SK-N-SH (cell line): ENCODE results near the gene SLIT1.

Source experiments
- EP300 ChIP-seq, 2 experiments: IDR thresholded peaks; 2 replicates each; pipeline versions ENCODE4 v1.4.0 to v1.6.1; 2012; ENCODE audit warnings: borderline replicate concordance in 1 of 2, low read depth in 1 of 2, low read length in 1 of 2
- FOXJ3 ChIP-seq: sonication (generic); formaldehyde crosslinking; IDR thresholded peaks from 2 replicates; pipeline ENCODE4 v1.5.1; 2020; ENCODE audit warnings: mild to moderate bottlenecking, missing genetic modification reagents
- GATA2 ChIP-seq: sonication (generic); formaldehyde crosslinking; IDR thresholded peaks from 2 replicates; pipeline ENCODE4 v1.5.0; 2020; ENCODE audit warnings: mild to moderate bottlenecking, missing genetic modification reagents
- JUND ChIP-seq: IDR thresholded peaks from 2 replicates; pipeline ENCODE4 v1.4.0; 2012
- POLR2AphosphoS5 ChIP-seq: IDR thresholded peaks from 2 replicates; pipeline ENCODE4 v1.6.1; 2012; ENCODE audit warnings: low read depth, low read length
- RAD21 ChIP-seq: IDR thresholded peaks from 2 replicates; pipeline ENCODE4 v1.6.1; 2012; ENCODE audit warnings: mild to moderate bottlenecking, low read length
- TAF1 ChIP-seq: IDR thresholded peaks from 2 replicates; pipeline ENCODE4 v1.6.1; 2012; ENCODE audit warnings: low read depth, mild to moderate bottlenecking, low read length, moderate library complexity, borderline replicate concordance
- YY1 ChIP-seq: IDR thresholded peaks from 2 replicates; pipeline ENCODE4 v1.4.0; 2012; ENCODE audit warnings: low read depth, mild to moderate bottlenecking
- TF ChIP-seq, protein P1 (sequence below): fragments of 200-600 bp; sonication (generic); IDR thresholded peaks from 2 replicates; pipeline ENCODE4 v1.6.1; 2017; ENCODE audit warnings: antibody characterized with exemption, mild to moderate bottlenecking, moderate library complexity
- TF ChIP-seq, protein P2 (sequence below): IDR thresholded peaks from 2 replicates; pipeline ENCODE4 v1.4.0; 2012; ENCODE audit warnings: low read depth, borderline replicate concordance

DNA sequence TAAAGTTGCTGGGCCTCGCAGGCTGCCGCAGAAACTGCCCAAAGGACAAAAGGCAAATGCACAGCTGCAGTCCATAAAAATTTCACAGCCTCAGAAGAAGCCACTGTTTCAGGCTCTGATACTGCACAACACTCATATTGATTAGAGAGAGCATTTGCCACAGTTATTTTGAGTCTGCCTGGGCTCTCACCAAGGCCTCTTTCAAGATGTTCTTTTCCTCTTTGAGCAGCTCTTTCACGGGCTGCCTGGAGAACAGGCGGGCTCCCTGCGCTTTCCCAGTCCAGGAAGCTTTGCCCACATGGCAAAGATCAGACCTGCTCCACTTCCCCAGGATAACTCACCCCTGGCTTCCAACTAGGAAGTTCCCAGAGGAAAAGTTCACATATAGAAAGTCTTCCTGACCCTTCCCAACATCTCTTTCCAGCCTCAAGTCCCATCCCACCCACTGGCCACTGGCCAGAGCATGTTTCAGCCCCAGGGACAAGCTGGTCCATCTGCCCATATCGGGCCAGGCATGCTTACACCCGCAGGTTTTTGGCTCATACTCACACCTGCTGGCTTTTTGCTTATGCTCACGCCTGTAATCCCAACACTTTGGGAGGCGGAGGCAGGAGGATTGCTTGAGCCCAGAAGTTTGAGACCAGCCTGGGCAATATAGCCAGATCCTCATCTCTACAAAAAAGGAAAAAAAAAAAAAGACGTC lies 3.3 kb downstream of the SLIT1 start:
- TF ChIP-seq RAD21 = no peak
- TF ChIP-seq, protein P1, sequence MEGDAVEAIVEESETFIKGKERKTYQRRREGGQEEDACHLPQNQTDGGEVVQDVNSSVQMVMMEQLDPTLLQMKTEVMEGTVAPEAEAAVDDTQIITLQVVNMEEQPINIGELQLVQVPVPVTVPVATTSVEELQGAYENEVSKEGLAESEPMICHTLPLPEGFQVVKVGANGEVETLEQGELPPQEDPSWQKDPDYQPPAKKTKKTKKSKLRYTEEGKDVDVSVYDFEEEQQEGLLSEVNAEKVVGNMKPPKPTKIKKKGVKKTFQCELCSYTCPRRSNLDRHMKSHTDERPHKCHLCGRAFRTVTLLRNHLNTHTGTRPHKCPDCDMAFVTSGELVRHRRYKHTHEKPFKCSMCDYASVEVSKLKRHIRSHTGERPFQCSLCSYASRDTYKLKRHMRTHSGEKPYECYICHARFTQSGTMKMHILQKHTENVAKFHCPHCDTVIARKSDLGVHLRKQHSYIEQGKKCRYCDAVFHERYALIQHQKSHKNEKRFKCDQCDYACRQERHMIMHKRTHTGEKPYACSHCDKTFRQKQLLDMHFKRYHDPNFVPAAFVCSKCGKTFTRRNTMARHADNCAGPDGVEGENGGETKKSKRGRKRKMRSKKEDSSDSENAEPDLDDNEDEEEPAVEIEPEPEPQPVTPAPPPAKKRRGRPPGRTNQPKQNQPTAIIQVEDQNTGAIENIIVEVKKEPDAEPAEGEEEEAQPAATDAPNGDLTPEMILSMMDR = no peak
- no peak for TF ChIP-seq POLR2AphosphoS5
- TF ChIP-seq EP300 (IDR thresholded peaks at IDR 0.05; ENCODE audit: borderline replicate concordance in 1 of 2, low read depth in 1 of 2, low read length in 1 of 2) = no peak
- TF ChIP-seq TAF1 = no peak
- TF ChIP-seq JUND = no peak
- no peak for TF ChIP-seq GATA2 (CRISPR knock-in tag)
- TF ChIP-seq, protein P2, sequence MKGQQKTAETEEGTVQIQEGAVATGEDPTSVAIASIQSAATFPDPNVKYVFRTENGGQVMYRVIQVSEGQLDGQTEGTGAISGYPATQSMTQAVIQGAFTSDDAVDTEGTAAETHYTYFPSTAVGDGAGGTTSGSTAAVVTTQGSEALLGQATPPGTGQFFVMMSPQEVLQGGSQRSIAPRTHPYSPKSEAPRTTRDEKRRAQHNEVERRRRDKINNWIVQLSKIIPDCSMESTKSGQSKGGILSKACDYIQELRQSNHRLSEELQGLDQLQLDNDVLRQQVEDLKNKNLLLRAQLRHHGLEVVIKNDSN = no peak
- no peak for TF ChIP-seq FOXJ3 (CRISPR knock-in tag)
- TF ChIP-seq YY1 = no peak
